Fibroblast of the aortic adventitia (primary cell): ENCODE measurements around the gene SYCE3. TPM values are rescaled to one million over a fixed set of nuclear protein-coding genes. Genes with fewer than 3 reads are reported as not detected.

Experiments
- DNase-seq: peaks from one replicate; pipeline ENCODE4 v3.0.0-alpha.2; 2010; ENCODE audit warnings: low read depth
- H3K4me3 ChIP-seq: 2 replicates; pipeline ENCODE4 v1.5.1; 2011; ENCODE audit warnings: low read depth, mild to moderate bottlenecking, control low read depth, low read length, moderate library complexity
- CTCF ChIP-seq: IDR thresholded peaks from 2 replicates; pipeline ENCODE4 v1.5.1; 2011; ENCODE audit warnings: mild to moderate bottlenecking, low read length, control low read depth, inconsistent platforms; ENCODE audit not compliant: insufficient read depth
- total RNA-seq: library from RNA; depleted of rRNA; stranded (reverse); fragments of >200 nt; gene quantifications from 2 replicates; pipeline ENCODE4 v1.2.3, GENCODE V29; 2012; ENCODE audit warnings: low replicate concordance

Gene SYCE3
- total RNA-seq, 1 donor = not detected

- no peak for DNase-seq
- H3K4me3 ChIP-seq = no peak overlapping the region
- no peak for TF ChIP-seq CTCF
Measured at GRCh38 chr22:50561401-50562358, 1.0 kb downstream of the SYCE3 start.

GRCh38 chr22:50560034-50560433 is 2.7 kb downstream of the SYCE3 start:
- no peak for TF ChIP-seq CTCF
- DNase-seq = no peak
- H3K4me3 ChIP-seq = no peak overlapping the region

- H3K4me3 ChIP-seq = no peak overlapping the region
- DNase-seq = no peak
- no peak for TF ChIP-seq CTCF
Measured at GRCh38 chr22:50556703-50557102, 6.0 kb downstream of the SYCE3 start.

GRCh38 chr22:50553310-50553709 is 9.4 kb downstream of the SYCE3 start:
- TF ChIP-seq CTCF = no peak
- DNase-seq = no peak
- H3K4me3 ChIP-seq = no peak overlapping the region

GRCh38 chr22:50551160-50551752 is 11.5 kb downstream of the SYCE3 start:
- H3K4me3 ChIP-seq = no peak overlapping the region
- no peak for DNase-seq
- no peak for TF ChIP-seq CTCF

- H3K4me3 ChIP-seq = no peak overlapping the region
- DNase-seq = no peak
- TF ChIP-seq CTCF = no peak
Measured at GRCh38 chr22:50550395-50550794, 12.3 kb downstream of the SYCE3 start.
